Sigmoid colon (tissue), 7 donors: ENCODE data around the gene SLC8B1. TPM values are rescaled to one million over a fixed set of nuclear protein-coding genes. Genes with fewer than 3 reads are reported as not detected.

Experiments used
- DNase-seq: peaks from one replicate; pipeline ENCODE4 v3.0.0-alpha.2; 2019
- H3K27ac ChIP-seq, 4 donors: fragments of 200-600 bp; sonication (generic); one replicate each; pipeline ENCODE4 v1.5.1; 2016 to 2019; ENCODE audit warnings: mild to moderate bottlenecking in 1 of 4
- H3K27me3 ChIP-seq, 3 donors: fragments of 200-600 bp; sonication (generic); one replicate each; pipeline ENCODE4 v1.5.1; 2019; ENCODE audit warnings: mild to moderate bottlenecking in 1 of 3
- H3K36me3 ChIP-seq, 4 donors: fragments of 200-600 bp; sonication (generic); one replicate each; pipeline ENCODE4 v1.5.1; 2016 to 2019
- H3K4me1 ChIP-seq, 4 donors: fragments of 200-600 bp; sonication (generic); one replicate each; pipeline ENCODE4 v1.5.1; 2017 to 2019
- H3K4me3 ChIP-seq, 4 donors: fragments of 200-600 bp; sonication (generic); one replicate each; pipeline ENCODE4 v1.5.1; 2017 to 2019; ENCODE audit warnings: mild to moderate bottlenecking in 2 of 4, moderate library complexity in 1 of 4
- H3K9me3 ChIP-seq, 4 donors: fragments of 200-600 bp in 3 of 4; sonication (generic) in 3 of 4; one replicate each; pipeline versions ENCODE4 v1.5.1 to v1.6.1; 2013 to 2019
- CTCF ChIP-seq, 4 experiments: fragments of 450-650 bp in 3 of 4; fragments of 200-600 bp in 1 of 4; IDR thresholded peaks; one replicate each; pipeline ENCODE4 v1.5.1; 2016 to 2019; ENCODE audit warnings: antibody characterized with exemption in 4 of 4, mild to moderate bottlenecking in 3 of 4, moderate library complexity in 2 of 4
- EP300 ChIP-seq, 4 donors: sonication (generic); formaldehyde crosslinking; IDR thresholded peaks; one replicate each; pipeline ENCODE4 v1.6.1; 2017; ENCODE audit warnings: antibody characterized with exemption in 4 of 4
- POLR2A ChIP-seq, 2 donors: fragments of 450-650 bp; IDR thresholded peaks; one replicate each; pipeline ENCODE4 v1.6.1; 2016; ENCODE audit warnings: antibody characterized with exemption in 2 of 2, mild to moderate bottlenecking in 2 of 2, moderate library complexity in 2 of 2
- POLR2AphosphoS5 ChIP-seq, 4 donors: sonication (generic); formaldehyde crosslinking; IDR thresholded peaks; one replicate each; pipeline ENCODE4 v1.6.1; 2017; ENCODE audit warnings: antibody characterized with exemption in 4 of 4
- WGBS, 2 donors: extraction: QIAGEN DNeasy Blood & Tissue Kit; methylation state at CpG; one replicate each; pipeline ENCODE4 v1.1.7; 2013; 5-methylcytosine and 5-hydroxymethylcytosine counted together
- intact Hi-C: fragments of 100-400 bp; cut with DNase I; formaldehyde crosslinking; loops from one replicate; pipeline ENCODE4 v1.15.1; 2023
- polyA plus RNA-seq, 3 donors: library from polyadenylated mRNA; stranded (reverse); fragments of 200-250 nt; gene quantifications; one replicate each; pipeline ENCODE4 v1.2.3, GENCODE V29; 2013
- total RNA-seq, 4 donors: library from RNA; depleted of rRNA; stranded (reverse); fragments of >200 nt; gene quantifications; one replicate each; pipeline ENCODE4 v1.1.0, GENCODE V29; 2016
- donor health status: healthy with polysubstance abuse.
- donor health status: Bipolar disorder and iron deficiency.
- donor health status: healthy.

The SLC8B1 gene
- total and polyA plus RNA-seq, 7 donors, result 8.4 to 38.5 (median 17.1) TPM

- DNase-seq, result no peak
- Histone ChIP-seq H3K4me1 (no peaks in the 10 kb centered on the region), H3K27ac (no peak overlapping the region), H3K27me3 (no peaks in the 10 kb centered on the region), H3K36me3 (peaks cover 6 to 74% (median 20%) of the 10 kb centered on the region in 4 donors), H3K4me3 (no peak overlapping the region), H3K9me3 (no peaks in the 10 kb centered on the region)
- intact Hi-C loops, result no loop called here
- 93 to 98% methylated on average over 15 of the region's 15 CpGs for WGBS, 2 donors
- TF ChIP-seq POLR2A (IDR thresholded peaks at IDR 0.05) (no peak), POLR2AphosphoS5 (IDR thresholded peaks at IDR 0.05) (no peak), EP300 (IDR thresholded peaks at IDR 0.05) (no peak)
Observed at GRCh38 chr12:113318900-113319628, 15.8 kb downstream of the SLC8B1 start.

GRCh38 chr12:113318046-113318656 is 16.8 kb downstream of the SLC8B1 start:
- Histone ChIP-seq H3K27ac (no peak overlapping the region), H3K9me3 (no peaks in the 10 kb centered on the region), H3K27me3 (no peaks in the 10 kb centered on the region), H3K4me3 (no peak overlapping the region), H3K36me3 (peaks cover 6 to 83% (median 20%) of the 10 kb centered on the region in 4 donors), H3K4me1 (no peaks in the 10 kb centered on the region)
- intact Hi-C loops, result no loop called here
- 94% methylated on average over 4 of the region's 4 CpGs for WGBS, 2 donors
- no peak for DNase-seq
- TF ChIP-seq POLR2AphosphoS5 (IDR thresholded peaks at IDR 0.05) (no peak), POLR2A (IDR thresholded peaks at IDR 0.05) (no peak), EP300 (IDR thresholded peaks at IDR 0.05) (no peak), CTCF (IDR thresholded peaks at IDR 0.05) (no peak)

- WGBS, 2 donors, result 95 to 96% methylated on average over 6 of the region's 6 CpGs
- intact Hi-C loops, result no loop called here
- H3K36me3 ChIP-seq, result peaks cover 6 to 80% (median 20%) of the 10 kb centered on the region in 4 donors
Observed at GRCh38 chr12:113317122-113317521, 17.8 kb downstream of the SLC8B1 start.

DNA sequence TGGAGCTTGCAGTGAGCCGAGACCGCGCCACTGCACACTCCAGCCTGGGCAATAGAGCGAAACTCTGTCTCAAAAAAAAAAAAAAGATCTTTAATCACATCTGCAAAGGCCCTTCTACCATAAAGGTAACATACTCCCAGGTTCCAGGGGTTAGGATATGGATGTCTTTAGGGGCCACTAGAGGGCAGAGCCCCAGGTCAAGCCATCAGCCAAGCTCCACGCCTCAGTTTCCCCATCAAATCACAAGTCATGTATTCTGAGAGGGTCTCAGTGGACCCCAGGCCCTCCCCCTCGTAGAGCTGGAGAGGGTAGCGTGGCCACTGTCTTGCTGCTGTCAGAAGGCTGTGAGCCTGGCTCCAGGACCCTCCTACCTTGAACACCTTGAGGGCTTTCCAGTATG is 18.8 kb downstream of the SLC8B1 start:
- Histone ChIP-seq H3K27ac (no peak overlapping the region), H3K4me1 (no peaks in the 10 kb centered on the region), H3K27me3 (no peaks in the 10 kb centered on the region), H3K9me3 (no peaks in the 10 kb centered on the region), H3K36me3 (peaks cover 6 to 75% (median 22%) of the 10 kb centered on the region in 4 donors), H3K4me3 (no peak overlapping the region)
- intact Hi-C loops, result no loop called here
- WGBS, 2 donors, result 96% methylated on average over 7 of the region's 7 CpGs
- TF ChIP-seq EP300 (IDR thresholded peaks at IDR 0.05) (no peak), POLR2A (IDR thresholded peaks at IDR 0.05) (no peak), POLR2AphosphoS5 (IDR thresholded peaks at IDR 0.05) (no peak), CTCF (IDR thresholded peaks at IDR 0.05) (no peak)
- DNase-seq, result no peak

More at GRCh38 chr12:113317122-113317521, 17.8 kb downstream of the SLC8B1 start:
- Histone ChIP-seq H3K4me1 (no peaks in the 10 kb centered on the region), H3K27me3 (no peaks in the 10 kb centered on the region), H3K27ac (no peak overlapping the region), H3K9me3 (no peaks in the 10 kb centered on the region), H3K4me3 (no peak overlapping the region)
- no peak for TF ChIP-seq EP300 (IDR thresholded peaks at IDR 0.05)
- no peak for TF ChIP-seq POLR2A (IDR thresholded peaks at IDR 0.05)
- no peak for TF ChIP-seq CTCF (IDR thresholded peaks at IDR 0.05)
- no peak for TF ChIP-seq POLR2AphosphoS5 (IDR thresholded peaks at IDR 0.05)
- no peak for DNase-seq

DNA sequence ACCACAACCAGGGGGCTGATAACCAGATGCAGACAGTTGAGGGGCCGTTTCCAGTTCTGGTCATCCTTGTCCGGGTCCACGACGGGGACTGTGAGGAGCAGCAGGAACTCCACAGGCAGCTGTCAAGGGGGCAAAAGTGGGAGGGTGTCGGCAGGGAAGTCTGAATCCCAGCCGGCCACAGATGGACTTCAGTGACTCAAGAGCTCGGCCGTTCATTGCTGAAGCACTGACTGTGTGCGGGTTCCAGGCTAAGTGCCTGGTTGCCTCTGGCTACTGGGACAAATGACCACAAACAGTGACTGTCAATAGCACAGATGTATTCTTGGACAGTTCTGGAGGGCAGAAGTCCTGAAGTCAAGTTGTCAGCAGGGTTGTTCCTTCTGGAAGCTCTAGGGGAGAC is 19.6 kb downstream of the SLC8B1 start:
- DNase-seq, result no peak
- 86% methylated on average over 9 of the region's 9 CpGs for WGBS, 2 donors
- TF ChIP-seq EP300 (IDR thresholded peaks at IDR 0.05) (no peak), CTCF (IDR thresholded peaks at IDR 0.05) (no peak), POLR2AphosphoS5 (IDR thresholded peaks at IDR 0.05) (no peak), POLR2A (IDR thresholded peaks at IDR 0.05) (no peak)
- Histone ChIP-seq H3K36me3 (peaks cover 6 to 73% (median 18%) of the 10 kb centered on the region in 4 donors), H3K4me1 (no peaks in the 10 kb centered on the region), H3K4me3 (no peak overlapping the region), H3K27me3 (no peaks in the 10 kb centered on the region), H3K27ac (peak overlapping the region in 1 of 4 donors; percentile 12), H3K9me3 (no peaks in the 10 kb centered on the region)
- intact Hi-C loops, result no loop called here
